Prostate gland (tissue), 2 donors: ENCODE results near the gene MSL1.

Experiments used
- POLR2A ChIP-seq: fragments of 450-650 bp; IDR thresholded peaks from one replicate; pipeline ENCODE4 v1.6.1; 2016; ENCODE audit warnings: antibody characterized with exemption, mild to moderate bottlenecking
- POLR2AphosphoS5 ChIP-seq: sonication (generic); formaldehyde crosslinking; IDR thresholded peaks from one replicate; pipeline ENCODE4 v1.6.1; 2017; ENCODE audit warnings: antibody characterized with exemption
- TF ChIP-seq, protein P1 (sequence below), 4 experiments: fragments of 200-600 bp in 2 of 4; fragments of 450-650 bp in 2 of 4; sonication (generic) in 2 of 4; IDR thresholded peaks; 1 replicate in 3 of 4; 2 replicates in 1 of 4; pipeline ENCODE4 v1.5.1; 2016 to 2019; ENCODE audit warnings: antibody characterized with exemption in 4 of 4, mild to moderate bottlenecking in 2 of 4, moderate library complexity in 2 of 4

DNA sequence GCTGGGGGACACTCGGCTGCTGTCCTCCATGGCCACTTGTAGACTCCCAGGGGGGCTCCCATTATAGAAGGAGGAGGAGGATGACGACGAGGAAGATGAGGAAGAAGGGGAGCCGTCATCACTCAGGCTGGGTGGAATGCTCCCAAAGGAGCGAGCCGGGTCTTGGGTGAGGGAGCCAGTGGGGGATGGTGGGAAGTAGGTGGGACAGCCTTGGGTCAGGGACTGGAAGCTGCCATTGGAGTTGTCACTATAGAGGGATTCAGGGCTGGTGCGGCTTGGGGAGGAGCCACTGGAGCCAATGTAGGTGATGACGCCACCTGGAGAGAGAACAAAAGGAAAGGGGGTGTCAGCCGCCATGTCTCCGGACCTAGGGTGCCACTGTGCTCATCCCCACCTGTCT lies 24.7 kb upstream of the MSL1 start:
- TF ChIP-seq, protein P1, sequence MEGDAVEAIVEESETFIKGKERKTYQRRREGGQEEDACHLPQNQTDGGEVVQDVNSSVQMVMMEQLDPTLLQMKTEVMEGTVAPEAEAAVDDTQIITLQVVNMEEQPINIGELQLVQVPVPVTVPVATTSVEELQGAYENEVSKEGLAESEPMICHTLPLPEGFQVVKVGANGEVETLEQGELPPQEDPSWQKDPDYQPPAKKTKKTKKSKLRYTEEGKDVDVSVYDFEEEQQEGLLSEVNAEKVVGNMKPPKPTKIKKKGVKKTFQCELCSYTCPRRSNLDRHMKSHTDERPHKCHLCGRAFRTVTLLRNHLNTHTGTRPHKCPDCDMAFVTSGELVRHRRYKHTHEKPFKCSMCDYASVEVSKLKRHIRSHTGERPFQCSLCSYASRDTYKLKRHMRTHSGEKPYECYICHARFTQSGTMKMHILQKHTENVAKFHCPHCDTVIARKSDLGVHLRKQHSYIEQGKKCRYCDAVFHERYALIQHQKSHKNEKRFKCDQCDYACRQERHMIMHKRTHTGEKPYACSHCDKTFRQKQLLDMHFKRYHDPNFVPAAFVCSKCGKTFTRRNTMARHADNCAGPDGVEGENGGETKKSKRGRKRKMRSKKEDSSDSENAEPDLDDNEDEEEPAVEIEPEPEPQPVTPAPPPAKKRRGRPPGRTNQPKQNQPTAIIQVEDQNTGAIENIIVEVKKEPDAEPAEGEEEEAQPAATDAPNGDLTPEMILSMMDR (IDR thresholded peaks at IDR 0.05), result no peak
- TF ChIP-seq POLR2A (no peak), POLR2AphosphoS5 (no peak)
